Neuronal stem cell (in vitro differentiated cells): ENCODE results near the gene GRIK3.

ENCODE experiments used
- DNase-seq: peaks from one replicate; pipeline ENCODE4 v3.0.0-alpha.2; 2013; ENCODE audit warnings: low spot score
- H2AFZ ChIP-seq: one replicate; pipeline ENCODE4 v1.6.1; 2013; ENCODE audit warnings: mild to moderate bottlenecking, low read length, inconsistent platforms
- H2AK5ac ChIP-seq: 2 replicates; pipeline ENCODE4 v1.6.1; 2013; ENCODE audit warnings: low read depth, mild to moderate bottlenecking, inconsistent platforms, low read length, moderate library complexity, mixed read lengths
- H2BK120ac ChIP-seq: 2 replicates; pipeline ENCODE4 v1.6.1; 2013; ENCODE audit warnings: low read depth, mild to moderate bottlenecking, inconsistent platforms, low read length, moderate library complexity, mixed read lengths
- H2BK12ac ChIP-seq: one replicate; pipeline ENCODE4 v1.6.1; 2013; ENCODE audit warnings: low read length, inconsistent platforms
- H2BK15ac ChIP-seq: 2 replicates; pipeline ENCODE4 v1.6.1; 2013; ENCODE audit warnings: mild to moderate bottlenecking, low read length, inconsistent platforms, mixed read lengths
- H2BK5ac ChIP-seq: one replicate; pipeline ENCODE4 v1.6.1; 2013; ENCODE audit warnings: inconsistent platforms, mild to moderate bottlenecking, low read length, moderate library complexity
- H3K14ac ChIP-seq: one replicate; pipeline ENCODE4 v1.6.1; 2013; ENCODE audit warnings: low read length, inconsistent platforms
- H3K18ac ChIP-seq: 2 replicates; pipeline ENCODE4 v1.6.1; 2013; ENCODE audit warnings: low read length, inconsistent platforms
- H3K23ac ChIP-seq: 2 replicates; pipeline ENCODE4 v1.6.1; 2013; ENCODE audit warnings: low read depth, mild to moderate bottlenecking, mixed read lengths, low read length, inconsistent platforms; ENCODE audit not compliant: poor library complexity
- H3K27ac ChIP-seq: replicated peaks from 3 replicates; pipeline ENCODE4 v1.5.1; 2013; ENCODE audit warnings: low read length, inconsistent platforms
- H3K27me3 ChIP-seq, 3 experiments: 2 replicates each; pipeline ENCODE4 v1.6.1; 2013; ENCODE audit warnings: low read length in 3 of 3, mild to moderate bottlenecking in 2 of 3, inconsistent platforms in 1 of 3, low read depth in 1 of 3, mixed read lengths in 1 of 3, moderate library complexity in 1 of 3; ENCODE audit not compliant: control insufficient read depth in 3 of 3, insufficient read depth in 3 of 3
- H3K36me3 ChIP-seq, 2 donors: replicated peaks in 1 of 2; 2 replicates each; pipeline ENCODE4 v1.6.1; 2013; ENCODE audit warnings: low read length in 2 of 2; ENCODE audit not compliant: control insufficient read depth in 2 of 2, insufficient read depth in 2 of 2
- H3K4ac ChIP-seq: 2 replicates; pipeline ENCODE4 v1.6.1; 2013; ENCODE audit warnings: inconsistent platforms, mild to moderate bottlenecking, low read length, moderate library complexity
- H3K4me1 ChIP-seq, 2 donors: 1 replicate in 1 of 2; 2 replicates in 1 of 2; pipeline ENCODE4 v1.6.1; 2013; ENCODE audit warnings: low read length in 2 of 2, low read depth in 1 of 2; ENCODE audit not compliant: control insufficient read depth in 2 of 2, insufficient read depth in 1 of 2
- H3K4me2 ChIP-seq: one replicate; pipeline ENCODE4 v1.6.1; 2013; ENCODE audit warnings: mild to moderate bottlenecking, low read length, inconsistent platforms; ENCODE audit not compliant: insufficient read depth, poor library complexity, severe bottlenecking
- H3K4me3 ChIP-seq, 2 donors: 2 replicates each; pipeline ENCODE4 v1.5.1; 2013; ENCODE audit warnings: low read length in 2 of 2, mild to moderate bottlenecking in 2 of 2, inconsistent platforms in 1 of 2, moderate library complexity in 1 of 2
- H3K79me1 ChIP-seq: one replicate; pipeline ENCODE4 v1.6.1; 2013; ENCODE audit warnings: low read depth, mild to moderate bottlenecking, inconsistent platforms, low read length, moderate library complexity
- H3K9ac ChIP-seq: one replicate; pipeline ENCODE4 v1.6.1; 2013; ENCODE audit warnings: mild to moderate bottlenecking, low read depth, low read length, inconsistent platforms; ENCODE audit not compliant: poor library complexity
- H3K9me3 ChIP-seq, 2 donors: replicated peaks in 1 of 2; 2 replicates each; pipeline versions ENCODE3 to v1.6.1; 2013; ENCODE audit warnings: low read length in 2 of 2, mild to moderate bottlenecking in 2 of 2, inconsistent platforms in 1 of 2, low read depth in 1 of 2, mixed read lengths in 1 of 2, moderate library complexity in 1 of 2; ENCODE audit not compliant: control insufficient read depth in 2 of 2, insufficient read depth in 1 of 2
- H4K8ac ChIP-seq: one replicate; pipeline ENCODE4 v1.6.1; 2013; ENCODE audit warnings: low read depth, mild to moderate bottlenecking, inconsistent platforms, low read length, moderate library complexity
- H4K91ac ChIP-seq: one replicate; pipeline ENCODE4 v1.6.1; 2013; ENCODE audit warnings: low read length, low read depth, mild to moderate bottlenecking, inconsistent platforms; ENCODE audit not compliant: poor library complexity
- WGBS, 2 donors: extraction: QIAGEN DNeasy Blood & Tissue Kit; methylation state at CpG; one replicate each; pipeline ENCODE4 v1.1.7; 2013; ENCODE audit warnings: missing lambda C conversion rate in 2 of 2, mixed read lengths in 1 of 2; ENCODE audit not compliant: insufficient read length in 2 of 2, insufficient replicate concordance in 1 of 2; ENCODE audit errors: extremely low coverage in 2 of 2; 5-methylcytosine and 5-hydroxymethylcytosine counted together

GRIK3 gene

GRCh38 chr1:36913484-36914060 lies 120.7 kb downstream of the GRIK3 start:
- Histone ChIP-seq H3K4ac (no peak overlapping the region), H4K91ac (no peak overlapping the region), H2AFZ (no peak overlapping the region), H3K9ac (no peak overlapping the region), H2BK5ac (no peak overlapping the region), H3K23ac (no peak overlapping the region), H3K4me3 (no peak overlapping the region), H3K14ac (no peak overlapping the region), H3K4me2 (no peak overlapping the region), H3K27me3 (no peaks in the 10 kb centered on the region), H4K8ac (no peak overlapping the region), H2BK15ac (no peak overlapping the region), H3K36me3 (no peaks in the 10 kb centered on the region), H3K27ac (no peak overlapping the region), H2BK12ac (peak overlapping the region; percentile 67), H3K79me1 (no peaks in the 10 kb centered on the region), H3K18ac (peak overlapping the region; percentile 78), H2AK5ac (no peak overlapping the region), H3K4me1 (peaks cover 0 to 22% of the 10 kb centered on the region in 2 donors), H3K9me3 (peaks cover 0 to 4% of the 10 kb centered on the region in 2 donors), H2BK120ac (no peak overlapping the region)
- DNase-seq = no peak
- no CpG with 5 or more reads among the region's 4 CpGs for whole genome bisulfite sequencing, 2 donors

GRCh38 chr1:36913016-36913415 lies 121.3 kb downstream of the GRIK3 start:
- Histone ChIP-seq H2BK5ac (no peak overlapping the region), H3K18ac (peak overlapping the region; percentile 77), H3K4ac (no peak overlapping the region), H3K27me3 (peaks cover 0 to 2% (median 0%) of the 10 kb centered on the region in 3 experiments), H3K79me1 (no peaks in the 10 kb centered on the region), H4K91ac (no peak overlapping the region), H3K4me1 (peaks cover 0 to 22% of the 10 kb centered on the region in 2 donors), H2BK12ac (no peak overlapping the region), H3K4me2 (no peak overlapping the region), H4K8ac (no peak overlapping the region), H3K14ac (no peak overlapping the region), H3K36me3 (no peaks in the 10 kb centered on the region), H2AFZ (no peak overlapping the region), H3K4me3 (no peak overlapping the region), H2BK120ac (no peak overlapping the region), H3K9ac (no peak overlapping the region), H2BK15ac (peak overlapping the region; percentile 62), H3K27ac (no peak overlapping the region), H3K9me3 (peaks cover 0 to 4% of the 10 kb centered on the region in 2 donors), H2AK5ac (no peak overlapping the region), H3K23ac (no peak overlapping the region)
- DNase-seq = no peak
- WGBS, 2 donors = no CpG with 5 or more reads among the region's 5 CpGs

GRCh38 chr1:36912365-36912865 lies 121.9 kb downstream of the GRIK3 start:
- Histone ChIP-seq H3K4me3 (no peak overlapping the region), H3K4me2 (no peak overlapping the region), H3K4me1 (peaks cover 0 to 22% of the 10 kb centered on the region in 2 donors), H2BK12ac (no peak overlapping the region), H2BK5ac (no peak overlapping the region), H4K91ac (no peak overlapping the region), H3K36me3 (no peaks in the 10 kb centered on the region), H3K23ac (no peak overlapping the region), H3K4ac (no peak overlapping the region), H3K14ac (no peak overlapping the region), H3K18ac (peak overlapping the region; percentile 34), H2BK15ac (peak overlapping the region; percentile 16), H3K9me3 (peaks cover 0 to 4% of the 10 kb centered on the region in 2 donors), H3K27me3 (peaks cover 0 to 2% (median 0%) of the 10 kb centered on the region in 3 experiments), H2AK5ac (peak overlapping the region; percentile 23), H3K27ac (no peak overlapping the region), H4K8ac (no peak overlapping the region), H2BK120ac (no peak overlapping the region), H3K79me1 (no peaks in the 10 kb centered on the region), H3K9ac (no peak overlapping the region), H2AFZ (no peak overlapping the region)
- no peak for DNase-seq
- no CpG with 5 or more reads among the region's 7 CpGs for WGBS, 2 donors

- H4K8ac ChIP-seq = no peak overlapping the region
- H3K14ac ChIP-seq = no peak overlapping the region
- H3K23ac ChIP-seq = no peak overlapping the region
- H4K91ac ChIP-seq = no peak overlapping the region
- peak overlapping the region; percentile 22 for H2BK15ac ChIP-seq
- no peak for DNase-seq
- peak overlapping the region; percentile 23 for H2AK5ac ChIP-seq
- H3K9ac ChIP-seq = no peak overlapping the region
- H3K9me3 ChIP-seq = peaks cover 0 to 4% of the 10 kb centered on the region in 2 donors
- peaks cover 0 to 2% (median 0%) of the 10 kb centered on the region in 3 experiments for H3K27me3 ChIP-seq
- WGBS, 2 donors = no CpG with 5 or more reads among the region's 21 CpGs
- no peak overlapping the region for H2BK5ac ChIP-seq
- H2BK12ac ChIP-seq = no peak overlapping the region
- no peak overlapping the region for H3K4me3 ChIP-seq
- no peak overlapping the region for H2AFZ ChIP-seq
- H3K18ac ChIP-seq = peak overlapping the region; percentile 0
- no peak overlapping the region for H2BK120ac ChIP-seq
- no peak overlapping the region for H3K4me2 ChIP-seq
- no peak overlapping the region for H3K27ac ChIP-seq
- H3K79me1 ChIP-seq = no peaks in the 10 kb centered on the region
- no peaks in the 10 kb centered on the region for H3K36me3 ChIP-seq
- peaks cover 0 to 22% of the 10 kb centered on the region in 2 donors for H3K4me1 ChIP-seq
- H3K4ac ChIP-seq = no peak overlapping the region
Observed at GRCh38 chr1:36911561-36912364, 122.6 kb downstream of the GRIK3 start.
